Right atrium auricular region (tissue), 2 donors: ENCODE results near the gene C5orf22. TPM values are rescaled to one million over a fixed set of nuclear protein-coding genes. Genes with fewer than 3 reads are reported as not detected.
"Not testable (repeated sequence)": the region's sequence is repeated elsewhere in the genome, so short reads cannot be mapped to it uniquely, and the experiment has no call there.

Source experiments
- DNase-seq: peaks from one replicate; pipeline ENCODE4 v3.0.0-alpha.2; 2019; ENCODE audit warnings: low spot score
- H3K27ac ChIP-seq, 2 donors: fragments of 200-600 bp; sonication (generic); 1 replicate in 1 of 2; 2 replicates in 1 of 2; pipeline ENCODE4 v1.5.1; 2016 to 2019
- H3K27me3 ChIP-seq, 2 donors: fragments of 200-600 bp; sonication (generic); one replicate each; pipeline versions ENCODE4 v1.5.1 to v1.6.0; 2017 to 2019
- H3K36me3 ChIP-seq: fragments of 200-600 bp; sonication (generic); one replicate; pipeline ENCODE4 v1.5.1; 2016
- H3K4me1 ChIP-seq, 2 donors: fragments of 200-600 bp; sonication (generic); one replicate each; pipeline versions ENCODE4 v1.5.1 to v1.6.0; 2017 to 2019
- H3K4me3 ChIP-seq, 2 donors: fragments of 200-600 bp; sonication (generic); 1 replicate in 1 of 2; 2 replicates in 1 of 2; pipeline ENCODE4 v1.5.1; 2017 to 2019; ENCODE audit warnings: mild to moderate bottlenecking in 1 of 2, moderate library complexity in 1 of 2
- H3K9me3 ChIP-seq, 2 donors: fragments of 200-600 bp; sonication (generic); one replicate each; pipeline ENCODE4 v1.5.1; 2019
- total RNA-seq, 2 donors: library from RNA; depleted of rRNA; stranded (reverse); fragments of >200 nt; gene quantifications; one replicate each; pipeline ENCODE4 v1.1.0, GENCODE V29; 2016
- TF ChIP-seq, protein P1 (sequence below), 2 donors: fragments of 200-600 bp; sonication (generic); IDR thresholded peaks; one replicate each; pipeline ENCODE4 v1.5.1; 2019; ENCODE audit warnings: antibody characterized with exemption in 2 of 2

Gene C5orf22
- total RNA-seq, 2 donors from 2014 or later, result 11.3 to 18.8 TPM

DNA sequence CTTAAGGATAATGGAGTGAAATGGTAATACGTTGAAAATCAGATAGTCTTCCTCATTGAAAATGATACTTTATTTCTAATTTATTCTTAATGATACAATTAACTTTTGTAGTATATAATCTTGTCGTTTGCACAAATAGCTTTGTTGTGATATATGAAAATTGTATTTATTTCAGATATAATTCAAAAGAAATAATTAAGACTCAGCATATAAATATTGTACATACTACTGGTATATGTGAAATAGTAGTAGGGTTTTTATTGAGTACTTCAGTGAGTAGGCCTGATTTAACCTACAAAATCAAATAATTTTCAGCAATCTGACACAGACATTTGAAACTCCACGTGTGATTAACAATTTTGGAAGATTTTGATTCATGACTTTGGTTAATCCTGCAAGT, 4.8 kb downstream of the C5orf22 start:
- Histone ChIP-seq H3K27ac (no peak overlapping the region), H3K9me3 (no peaks in the 10 kb centered on the region), H3K27me3 (no peaks in the 10 kb centered on the region), H3K36me3 (peaks cover 53% of the 10 kb centered on the region), H3K4me1 (peaks cover 0 to 13% of the 10 kb centered on the region in 2 donors), H3K4me3 (no peak overlapping the region)
- no peak for DNase-seq
- TF ChIP-seq, protein P1, sequence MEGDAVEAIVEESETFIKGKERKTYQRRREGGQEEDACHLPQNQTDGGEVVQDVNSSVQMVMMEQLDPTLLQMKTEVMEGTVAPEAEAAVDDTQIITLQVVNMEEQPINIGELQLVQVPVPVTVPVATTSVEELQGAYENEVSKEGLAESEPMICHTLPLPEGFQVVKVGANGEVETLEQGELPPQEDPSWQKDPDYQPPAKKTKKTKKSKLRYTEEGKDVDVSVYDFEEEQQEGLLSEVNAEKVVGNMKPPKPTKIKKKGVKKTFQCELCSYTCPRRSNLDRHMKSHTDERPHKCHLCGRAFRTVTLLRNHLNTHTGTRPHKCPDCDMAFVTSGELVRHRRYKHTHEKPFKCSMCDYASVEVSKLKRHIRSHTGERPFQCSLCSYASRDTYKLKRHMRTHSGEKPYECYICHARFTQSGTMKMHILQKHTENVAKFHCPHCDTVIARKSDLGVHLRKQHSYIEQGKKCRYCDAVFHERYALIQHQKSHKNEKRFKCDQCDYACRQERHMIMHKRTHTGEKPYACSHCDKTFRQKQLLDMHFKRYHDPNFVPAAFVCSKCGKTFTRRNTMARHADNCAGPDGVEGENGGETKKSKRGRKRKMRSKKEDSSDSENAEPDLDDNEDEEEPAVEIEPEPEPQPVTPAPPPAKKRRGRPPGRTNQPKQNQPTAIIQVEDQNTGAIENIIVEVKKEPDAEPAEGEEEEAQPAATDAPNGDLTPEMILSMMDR (IDR thresholded peaks at IDR 0.05), result no peak

- Histone ChIP-seq H3K36me3 (peaks cover 56% of the 10 kb centered on the region), H3K4me3 (no peak overlapping the region), H3K4me1 (peaks cover 0 to 13% of the 10 kb centered on the region in 2 donors), H3K27me3 (no peaks in the 10 kb centered on the region), H3K27ac (no peak overlapping the region), H3K9me3 (no peaks in the 10 kb centered on the region)
- DNase-seq, result no peak
- TF ChIP-seq, protein P1 (IDR thresholded peaks at IDR 0.05), result no peak
Observed at GRCh38 chr5:31537349-31537748, 5.2 kb downstream of the C5orf22 start.

DNA sequence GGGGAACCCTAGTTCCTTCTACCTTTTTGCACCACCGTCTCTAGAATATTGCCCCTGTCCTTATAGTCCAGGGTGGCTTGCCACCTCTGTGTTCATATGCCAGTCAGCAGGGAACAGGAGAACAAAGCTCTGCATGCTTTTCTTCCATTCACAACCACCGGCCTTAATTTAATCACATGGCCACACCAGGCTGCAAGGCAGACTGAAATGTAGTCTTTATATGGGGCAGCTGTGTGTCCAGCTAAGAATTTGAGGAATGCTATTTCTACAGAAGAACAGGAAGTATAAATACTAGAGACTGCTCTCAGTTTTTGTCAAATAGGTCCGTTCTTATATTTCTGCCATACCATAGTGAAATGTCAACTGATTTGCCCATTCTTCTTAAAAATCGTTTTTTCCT, 5.8 kb downstream of the C5orf22 start:
- TF ChIP-seq, protein P1 (IDR thresholded peaks at IDR 0.05), result no peak
- Histone ChIP-seq H3K36me3 (peaks cover 56% of the 10 kb centered on the region), H3K27me3 (no peaks in the 10 kb centered on the region), H3K9me3 (no peaks in the 10 kb centered on the region), H3K4me1 (peaks cover 0 to 10% of the 10 kb centered on the region in 2 donors), H3K27ac (no peak overlapping the region), H3K4me3 (no peak overlapping the region)
- DNase-seq, result no peak

- not testable (repeated sequence) for H3K27me3 ChIP-seq, H3K9me3 ChIP-seq, H3K27ac ChIP-seq, H3K4me3 ChIP-seq, H3K4me1 ChIP-seq, DNase-seq
- H3K36me3 ChIP-seq, result peaks cover 66% of the 10 kb centered on the region
Observed at GRCh38 chr5:31549114-31549513, 17.0 kb downstream of the C5orf22 start.

DNA sequence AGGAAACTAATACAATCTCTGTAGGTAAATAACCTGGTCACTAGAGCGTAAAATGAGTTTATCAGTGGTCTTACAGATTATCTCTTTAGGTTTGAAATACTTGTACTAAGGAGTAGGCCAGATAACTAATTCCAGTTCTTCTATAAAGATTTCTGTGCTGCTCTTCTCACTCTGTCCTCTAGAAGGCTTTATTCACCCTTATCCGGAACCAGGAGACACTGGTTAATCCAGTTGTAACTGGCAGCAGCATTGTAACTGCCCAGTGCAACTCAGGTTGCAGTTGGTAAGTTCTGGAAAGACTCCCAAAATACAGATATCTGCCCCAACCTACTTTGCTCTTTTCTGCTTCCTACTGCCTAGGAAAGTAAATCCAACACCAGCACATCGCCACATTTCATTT, 19.8 kb downstream of the C5orf22 start:
- no peak for DNase-seq
- Histone ChIP-seq H3K9me3 (no peaks in the 10 kb centered on the region), H3K4me1 (no peaks in the 10 kb centered on the region), H3K27me3 (no peaks in the 10 kb centered on the region), H3K36me3 (peaks cover 49% of the 10 kb centered on the region), H3K27ac (no peak overlapping the region), H3K4me3 (no peak overlapping the region)
- TF ChIP-seq, protein P1 (IDR thresholded peaks at IDR 0.05), result no peak

DNA sequence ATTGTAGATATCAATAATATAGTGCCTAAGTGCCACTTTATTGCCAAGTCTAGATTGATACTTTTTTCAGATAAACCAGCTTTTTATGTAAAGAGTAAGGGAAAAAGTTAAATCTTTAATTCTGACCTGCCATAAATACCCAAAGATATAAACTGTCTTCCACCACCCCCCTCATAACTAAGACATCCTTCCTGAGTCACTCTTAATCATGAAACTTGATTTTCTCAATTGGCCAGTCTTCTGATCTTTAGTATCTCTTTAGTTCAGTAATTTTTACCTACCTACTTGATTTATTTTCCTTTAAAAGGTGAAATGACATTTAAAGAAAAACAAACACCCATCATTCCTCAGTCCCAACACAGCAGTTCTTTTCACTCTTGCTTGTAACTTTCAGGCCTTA, 21.8 kb downstream of the C5orf22 start:
- TF ChIP-seq, protein P1 (IDR thresholded peaks at IDR 0.05), result no peak
- H3K4me1 ChIP-seq, result no peaks in the 10 kb centered on the region
- no peak overlapping the region for H3K4me3 ChIP-seq
- DNase-seq, result no peak
- H3K27ac ChIP-seq, result no peak overlapping the region
- H3K9me3 ChIP-seq, result no peaks in the 10 kb centered on the region
- H3K27me3 ChIP-seq, result no peaks in the 10 kb centered on the region
- peaks cover 32% of the 10 kb centered on the region for H3K36me3 ChIP-seq
